Measurements from ENCODE around the gene SLC44A4. TPM values are rescaled to one million over a fixed set of nuclear protein-coding genes. Genes with fewer than 3 reads are reported as not detected.

SLC44A4 gene
- total and polyA plus RNA-seq, 9 of the 15 experiments (the other 6 are each of a cell fraction or from before 2014, with no cell fraction given), result 7.9 to 18.6 (median 11.2) TPM

DNA sequence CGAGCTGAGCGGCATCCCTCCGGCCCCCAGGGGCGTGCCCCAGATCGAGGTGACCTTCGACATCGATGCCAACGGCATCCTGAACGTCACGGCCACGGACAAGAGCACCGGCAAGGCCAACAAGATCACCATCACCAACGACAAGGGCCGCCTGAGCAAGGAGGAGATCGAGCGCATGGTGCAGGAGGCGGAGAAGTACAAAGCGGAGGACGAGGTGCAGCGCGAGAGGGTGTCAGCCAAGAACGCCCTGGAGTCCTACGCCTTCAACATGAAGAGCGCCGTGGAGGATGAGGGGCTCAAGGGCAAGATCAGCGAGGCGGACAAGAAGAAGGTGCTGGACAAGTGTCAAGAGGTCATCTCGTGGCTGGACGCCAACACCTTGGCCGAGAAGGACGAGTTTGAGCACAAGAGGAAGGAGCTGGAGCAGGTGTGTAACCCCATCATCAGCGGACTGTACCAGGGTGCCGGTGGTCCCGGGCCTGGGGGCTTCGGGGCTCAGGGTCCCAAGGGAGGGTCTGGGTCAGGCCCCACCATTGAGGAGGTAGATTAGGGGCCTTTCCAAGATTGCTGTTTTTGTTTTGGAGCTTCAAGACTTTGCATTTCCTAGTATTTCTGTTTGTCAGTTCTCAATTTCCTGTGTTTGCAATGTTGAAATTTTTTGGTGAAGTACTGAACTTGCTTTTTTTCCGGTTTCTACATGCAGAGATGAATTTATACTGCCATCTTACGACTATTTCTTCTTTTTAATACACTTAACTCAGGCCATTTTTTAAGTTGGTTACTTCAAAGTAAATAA is 61.5 kb downstream of the SLC44A4 start (continued):
- TF ChIP-seq, protein P1, sequence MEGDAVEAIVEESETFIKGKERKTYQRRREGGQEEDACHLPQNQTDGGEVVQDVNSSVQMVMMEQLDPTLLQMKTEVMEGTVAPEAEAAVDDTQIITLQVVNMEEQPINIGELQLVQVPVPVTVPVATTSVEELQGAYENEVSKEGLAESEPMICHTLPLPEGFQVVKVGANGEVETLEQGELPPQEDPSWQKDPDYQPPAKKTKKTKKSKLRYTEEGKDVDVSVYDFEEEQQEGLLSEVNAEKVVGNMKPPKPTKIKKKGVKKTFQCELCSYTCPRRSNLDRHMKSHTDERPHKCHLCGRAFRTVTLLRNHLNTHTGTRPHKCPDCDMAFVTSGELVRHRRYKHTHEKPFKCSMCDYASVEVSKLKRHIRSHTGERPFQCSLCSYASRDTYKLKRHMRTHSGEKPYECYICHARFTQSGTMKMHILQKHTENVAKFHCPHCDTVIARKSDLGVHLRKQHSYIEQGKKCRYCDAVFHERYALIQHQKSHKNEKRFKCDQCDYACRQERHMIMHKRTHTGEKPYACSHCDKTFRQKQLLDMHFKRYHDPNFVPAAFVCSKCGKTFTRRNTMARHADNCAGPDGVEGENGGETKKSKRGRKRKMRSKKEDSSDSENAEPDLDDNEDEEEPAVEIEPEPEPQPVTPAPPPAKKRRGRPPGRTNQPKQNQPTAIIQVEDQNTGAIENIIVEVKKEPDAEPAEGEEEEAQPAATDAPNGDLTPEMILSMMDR (IDR thresholded peaks at IDR 0.05 in 2 of 3, conservative IDR thresholded peaks at IDR 0.05 in 1 of 3; ENCODE audit: insufficient read depth in 2 of 3, low read depth in 1 of 3, low read length in 3 of 3), result peak in 1 of 3 experiments; percentile 36; a peak in 1 of 6 replicates

DNA sequence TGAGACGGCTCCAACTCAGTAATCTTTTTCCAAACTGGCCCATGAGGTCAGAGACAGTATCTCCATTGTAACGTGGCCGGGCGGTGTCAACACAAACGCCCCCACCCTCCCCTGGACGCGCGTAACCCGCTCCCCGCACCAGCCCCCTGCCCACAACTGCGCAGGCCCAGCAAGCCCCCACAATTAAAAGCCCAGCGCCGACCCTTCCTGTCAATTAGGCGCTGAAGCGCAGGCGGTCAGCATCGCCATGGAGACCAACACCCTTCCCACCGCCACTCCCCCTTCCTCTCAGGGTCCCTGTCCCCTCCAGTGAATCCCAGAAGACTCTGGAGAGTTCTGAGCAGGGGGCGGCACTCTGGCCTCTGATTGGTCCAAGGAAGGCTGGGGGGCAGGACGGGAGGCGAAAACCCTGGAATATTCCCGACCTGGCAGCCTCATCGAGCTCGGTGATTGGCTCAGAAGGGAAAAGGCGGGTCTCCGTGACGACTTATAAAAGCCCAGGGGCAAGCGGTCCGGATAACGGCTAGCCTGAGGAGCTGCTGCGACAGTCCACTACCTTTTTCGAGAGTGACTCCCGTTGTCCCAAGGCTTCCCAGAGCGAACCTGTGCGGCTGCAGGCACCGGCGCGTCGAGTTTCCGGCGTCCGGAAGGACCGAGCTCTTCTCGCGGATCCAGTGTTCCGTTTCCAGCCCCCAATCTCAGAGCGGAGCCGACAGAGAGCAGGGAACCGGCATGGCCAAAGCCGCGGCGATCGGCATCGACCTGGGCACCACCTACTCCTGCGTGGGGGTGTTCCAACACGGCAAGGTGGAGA is 63.6 kb downstream of the SLC44A4 start, which contains the start of the genes HSPA1A and HSPA1L:
HSPA1A (plus strand) TSS at position 519 of the 814 bp plus-strand sequence; CDS start at position 733, 214 bp downstream.
HSPA1L (minus strand) TSS at position 259 of the 814 bp plus-strand sequence. CDS start 3,311 bp downstream, outside the sequence.
- peaks cover 23% of the 10 kb centered on the region for H3K36me3 ChIP-seq (ENCODE audit: control insufficient read depth, insufficient read depth, low read length)
- peak within 1 kb of the TSS; percentile 97 for H3K27ac ChIP-seq (ENCODE audit: extremely low read depth, low read depth, low read length)
- WGBS (ENCODE audit: insufficient coverage, low coverage, missing lambda C conversion rate), result under 1% methylated on average over 56 of the region's 56 CpGs
- peak; percentile 73 for ATAC-seq
- H3K27me3 ChIP-seq (ENCODE audit: control insufficient read depth in 2 of 2, insufficient read depth in 2 of 2, low read length in 2 of 2), result no peaks in the 10 kb centered on the region
- H4K20me1 ChIP-seq (replicated peaks; ENCODE audit: control insufficient read depth, insufficient read depth, low read length), result peaks cover 16% of the 10 kb centered on the region
- ChIA-PET CTCF (ENCODE audit: low intra/inter-chr PET ratio) (no interaction called here), POLR2A (interaction anchor here (0.6 to 4.5 kb wide), 33 partner anchors 9 to 1152 kb away, joined by 3 to 93 read pairs (median 4); partner anchors contain the start of genes ABHD16A, C6orf47, DDAH2 and GPANK1)
- peak within 1 kb of the TSS; percentile 97 for H3K4me2 ChIP-seq (ENCODE audit: insufficient read depth, low read length)
- in situ Hi-C loops (cut with MboI) (no loop called here), intact Hi-C loops (cut with micrococcal nuclease) (loop anchor here (2.0 kb wide), 1 partner anchor 20 kb away; the partner anchor contains the start of gene VARS1)
- H3K9ac ChIP-seq (ENCODE audit: insufficient read depth in 1 of 2, low read depth in 2 of 2, low read length in 2 of 2), result peak within 1 kb of the TSS; percentile 78 to 88
- peaks cover 44% of the 10 kb centered on the region for H3K79me2 ChIP-seq (ENCODE audit: control insufficient read depth, insufficient read depth, low read length)
- BruUV-seq (replicated peaks), result no TSS peak
- H3K4me1 ChIP-seq (replicated peaks in 1 of 2; ENCODE audit: control insufficient read depth in 2 of 2, insufficient read depth in 2 of 2, low read length in 2 of 2), result peaks cover 29 to 37% of the 10 kb centered on the region in 2 experiments
- no peaks in the 10 kb centered on the region for H3K9me1 ChIP-seq (ENCODE audit: control insufficient read depth, insufficient read depth, low read length)
- peak; percentile 97 to 100 (median 98) for DNase-seq (ENCODE audit: extremely low read depth in 1 of 4, low spot score in 3 of 4)
- peak within 1 kb of the TSS; percentile 54 for H3K4me3 ChIP-seq
- H2AFZ ChIP-seq (ENCODE audit: low read depth, low read length), result peak within 1 kb of the TSS; percentile 82
- FAIRE-seq, result peak; percentile 90
- no peaks in the 10 kb centered on the region for H3K9me3 ChIP-seq (replicated peaks; ENCODE audit: control insufficient read depth, insufficient read depth, low read depth, low read length)
- TF ChIP-seq, protein P2, sequence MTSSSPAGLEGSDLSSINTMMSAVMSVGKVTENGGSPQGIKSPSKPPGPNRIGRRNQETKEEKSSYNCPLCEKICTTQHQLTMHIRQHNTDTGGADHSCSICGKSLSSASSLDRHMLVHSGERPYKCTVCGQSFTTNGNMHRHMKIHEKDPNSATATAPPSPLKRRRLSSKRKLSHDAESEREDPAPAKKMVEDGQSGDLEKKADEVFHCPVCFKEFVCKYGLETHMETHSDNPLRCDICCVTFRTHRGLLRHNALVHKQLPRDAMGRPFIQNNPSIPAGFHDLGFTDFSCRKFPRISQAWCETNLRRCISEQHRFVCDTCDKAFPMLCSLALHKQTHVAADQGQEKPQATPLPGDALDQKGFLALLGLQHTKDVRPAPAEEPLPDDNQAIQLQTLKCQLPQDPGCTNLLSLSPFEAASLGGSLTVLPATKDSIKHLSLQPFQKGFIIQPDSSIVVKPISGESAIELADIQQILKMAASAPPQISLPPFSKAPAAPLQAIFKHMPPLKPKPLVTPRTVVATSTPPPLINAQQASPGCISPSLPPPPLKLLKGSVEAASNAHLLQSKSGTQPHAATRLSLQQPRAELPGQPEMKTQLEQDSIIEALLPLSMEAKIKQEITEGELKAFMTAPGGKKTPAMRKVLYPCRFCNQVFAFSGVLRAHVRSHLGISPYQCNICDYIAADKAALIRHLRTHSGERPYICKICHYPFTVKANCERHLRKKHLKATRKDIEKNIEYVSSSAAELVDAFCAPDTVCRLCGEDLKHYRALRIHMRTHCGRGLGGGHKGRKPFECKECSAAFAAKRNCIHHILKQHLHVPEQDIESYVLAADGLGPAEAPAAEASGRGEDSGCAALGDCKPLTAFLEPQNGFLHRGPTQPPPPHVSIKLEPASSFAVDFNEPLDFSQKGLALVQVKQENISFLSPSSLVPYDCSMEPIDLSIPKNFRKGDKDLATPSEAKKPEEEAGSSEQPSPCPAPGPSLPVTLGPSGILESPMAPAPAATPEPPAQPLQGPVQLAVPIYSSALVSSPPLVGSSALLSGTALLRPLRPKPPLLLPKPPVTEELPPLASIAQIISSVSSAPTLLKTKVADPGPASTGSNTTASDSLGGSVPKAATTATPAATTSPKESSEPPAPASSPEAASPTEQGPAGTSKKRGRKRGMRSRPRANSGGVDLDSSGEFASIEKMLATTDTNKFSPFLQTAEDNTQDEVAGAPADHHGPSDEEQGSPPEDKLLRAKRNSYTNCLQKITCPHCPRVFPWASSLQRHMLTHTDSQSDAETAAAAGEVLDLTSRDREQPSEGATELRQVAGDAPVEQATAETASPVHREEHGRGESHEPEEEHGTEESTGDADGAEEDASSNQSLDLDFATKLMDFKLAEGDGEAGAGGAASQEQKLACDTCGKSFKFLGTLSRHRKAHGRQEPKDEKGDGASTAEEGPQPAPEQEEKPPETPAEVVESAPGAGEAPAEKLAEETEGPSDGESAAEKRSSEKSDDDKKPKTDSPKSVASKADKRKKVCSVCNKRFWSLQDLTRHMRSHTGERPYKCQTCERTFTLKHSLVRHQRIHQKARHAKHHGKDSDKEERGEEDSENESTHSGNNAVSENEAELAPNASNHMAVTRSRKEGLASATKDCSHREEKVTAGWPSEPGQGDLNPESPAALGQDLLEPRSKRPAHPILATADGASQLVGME (CRISPR knock-in tag; IDR thresholded peaks at IDR 0.05), result peak; percentile 97
- TF ChIP-seq TCF7 (IDR thresholded peaks at IDR 0.05; ENCODE audit: borderline replicate concordance), result peak; percentile 57; the same call in 1 of the 2 replicates
- TF ChIP-seq, protein P3, sequence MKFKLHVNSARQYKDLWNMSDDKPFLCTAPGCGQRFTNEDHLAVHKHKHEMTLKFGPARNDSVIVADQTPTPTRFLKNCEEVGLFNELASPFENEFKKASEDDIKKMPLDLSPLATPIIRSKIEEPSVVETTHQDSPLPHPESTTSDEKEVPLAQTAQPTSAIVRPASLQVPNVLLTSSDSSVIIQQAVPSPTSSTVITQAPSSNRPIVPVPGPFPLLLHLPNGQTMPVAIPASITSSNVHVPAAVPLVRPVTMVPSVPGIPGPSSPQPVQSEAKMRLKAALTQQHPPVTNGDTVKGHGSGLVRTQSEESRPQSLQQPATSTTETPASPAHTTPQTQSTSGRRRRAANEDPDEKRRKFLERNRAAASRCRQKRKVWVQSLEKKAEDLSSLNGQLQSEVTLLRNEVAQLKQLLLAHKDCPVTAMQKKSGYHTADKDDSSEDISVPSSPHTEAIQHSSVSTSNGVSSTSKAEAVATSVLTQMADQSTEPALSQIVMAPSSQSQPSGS (CRISPR knock-in tag; IDR thresholded peaks at IDR 0.05), result no peak
- TF ChIP-seq, protein P4, sequence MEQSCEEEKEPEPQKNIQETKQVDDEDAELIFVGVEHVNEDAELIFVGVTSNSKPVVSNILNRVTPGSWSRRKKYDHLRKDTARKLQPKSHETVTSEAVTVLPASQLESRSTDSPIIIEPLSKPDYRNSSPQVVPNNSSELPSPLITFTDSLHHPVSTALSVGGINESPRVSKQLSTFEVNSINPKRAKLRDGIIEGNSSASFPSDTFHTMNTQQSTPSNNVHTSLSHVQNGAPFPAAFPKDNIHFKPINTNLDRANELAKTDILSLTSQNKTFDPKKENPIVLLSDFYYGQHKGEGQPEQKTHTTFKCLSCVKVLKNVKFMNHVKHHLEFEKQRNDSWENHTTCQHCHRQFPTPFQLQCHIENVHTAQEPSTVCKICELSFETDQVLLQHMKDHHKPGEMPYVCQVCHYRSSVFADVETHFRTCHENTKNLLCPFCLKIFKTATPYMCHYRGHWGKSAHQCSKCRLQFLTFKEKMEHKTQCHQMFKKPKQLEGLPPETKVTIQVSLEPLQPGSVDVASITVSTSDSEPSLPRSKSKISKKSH (CRISPR knock-in tag; IDR thresholded peaks at IDR 0.05), result no peak
